ENCODE measurements around the gene TAOK3.

DNA sequence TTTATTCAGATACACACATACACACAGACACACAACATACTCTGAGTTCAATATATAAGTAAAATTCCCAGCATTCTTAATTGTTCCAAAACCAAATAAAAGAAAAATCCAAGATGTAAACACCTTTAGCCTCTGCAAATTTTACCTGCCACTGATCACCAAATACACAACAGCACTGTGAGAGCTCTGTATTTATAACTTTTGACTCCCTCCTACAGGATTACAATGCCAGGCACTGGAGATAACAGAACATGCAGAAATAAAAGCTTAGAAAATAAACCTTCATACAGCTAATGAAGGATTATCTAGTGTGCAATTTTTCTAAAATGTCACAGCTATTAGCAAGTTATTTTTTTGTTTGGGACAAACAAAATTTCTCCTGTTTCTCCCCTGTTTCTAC, 85.0 kb downstream of the TAOK3 start:
- TF ChIP-seq POLR2A (IDR thresholded peaks at IDR 0.05; ENCODE audit: low read depth) = no peak
- TF ChIP-seq, protein P1, sequence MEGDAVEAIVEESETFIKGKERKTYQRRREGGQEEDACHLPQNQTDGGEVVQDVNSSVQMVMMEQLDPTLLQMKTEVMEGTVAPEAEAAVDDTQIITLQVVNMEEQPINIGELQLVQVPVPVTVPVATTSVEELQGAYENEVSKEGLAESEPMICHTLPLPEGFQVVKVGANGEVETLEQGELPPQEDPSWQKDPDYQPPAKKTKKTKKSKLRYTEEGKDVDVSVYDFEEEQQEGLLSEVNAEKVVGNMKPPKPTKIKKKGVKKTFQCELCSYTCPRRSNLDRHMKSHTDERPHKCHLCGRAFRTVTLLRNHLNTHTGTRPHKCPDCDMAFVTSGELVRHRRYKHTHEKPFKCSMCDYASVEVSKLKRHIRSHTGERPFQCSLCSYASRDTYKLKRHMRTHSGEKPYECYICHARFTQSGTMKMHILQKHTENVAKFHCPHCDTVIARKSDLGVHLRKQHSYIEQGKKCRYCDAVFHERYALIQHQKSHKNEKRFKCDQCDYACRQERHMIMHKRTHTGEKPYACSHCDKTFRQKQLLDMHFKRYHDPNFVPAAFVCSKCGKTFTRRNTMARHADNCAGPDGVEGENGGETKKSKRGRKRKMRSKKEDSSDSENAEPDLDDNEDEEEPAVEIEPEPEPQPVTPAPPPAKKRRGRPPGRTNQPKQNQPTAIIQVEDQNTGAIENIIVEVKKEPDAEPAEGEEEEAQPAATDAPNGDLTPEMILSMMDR (IDR thresholded peaks at IDR 0.05) = no peak
- TF ChIP-seq EP300 (IDR thresholded peaks at IDR 0.05) = no peak

All from esophagus muscularis mucosa (tissue), 4 donors.